22Rv1 (cell line): ENCODE data around the gene DMAC2.

Experiments
- ZFX ChIP-seq: fragments of 450-650 bp; IDR thresholded peaks from 2 replicates; pipeline ENCODE4 v1.6.1; 2017; ENCODE audit warnings: antibody characterized with exemption, borderline replicate concordance
- TF ChIP-seq, protein P1 (sequence below): fragments of 450-650 bp; IDR thresholded peaks from 2 replicates; pipeline ENCODE4 v1.5.1; 2017; ENCODE audit warnings: mild to moderate bottlenecking

DNA sequence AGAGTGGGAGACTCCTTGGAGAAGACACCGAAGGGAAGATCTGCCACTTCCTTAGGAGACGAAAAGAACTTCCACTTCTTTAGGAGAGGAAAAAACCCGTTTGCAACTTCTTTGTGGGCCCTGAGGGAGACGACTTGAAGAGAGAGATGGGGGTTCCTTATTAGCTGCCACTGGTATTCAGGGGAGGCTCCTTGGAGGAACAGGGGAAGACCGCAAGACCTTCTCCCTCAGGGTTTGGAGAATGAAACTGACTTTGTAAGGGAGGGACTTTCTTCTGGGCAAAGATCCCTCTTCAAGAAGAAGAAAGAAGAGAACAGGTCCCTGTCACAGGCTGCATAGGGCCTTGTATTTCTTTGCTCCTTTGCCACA is 41.7 kb downstream of the DMAC2 start:
- TF ChIP-seq, protein P1, sequence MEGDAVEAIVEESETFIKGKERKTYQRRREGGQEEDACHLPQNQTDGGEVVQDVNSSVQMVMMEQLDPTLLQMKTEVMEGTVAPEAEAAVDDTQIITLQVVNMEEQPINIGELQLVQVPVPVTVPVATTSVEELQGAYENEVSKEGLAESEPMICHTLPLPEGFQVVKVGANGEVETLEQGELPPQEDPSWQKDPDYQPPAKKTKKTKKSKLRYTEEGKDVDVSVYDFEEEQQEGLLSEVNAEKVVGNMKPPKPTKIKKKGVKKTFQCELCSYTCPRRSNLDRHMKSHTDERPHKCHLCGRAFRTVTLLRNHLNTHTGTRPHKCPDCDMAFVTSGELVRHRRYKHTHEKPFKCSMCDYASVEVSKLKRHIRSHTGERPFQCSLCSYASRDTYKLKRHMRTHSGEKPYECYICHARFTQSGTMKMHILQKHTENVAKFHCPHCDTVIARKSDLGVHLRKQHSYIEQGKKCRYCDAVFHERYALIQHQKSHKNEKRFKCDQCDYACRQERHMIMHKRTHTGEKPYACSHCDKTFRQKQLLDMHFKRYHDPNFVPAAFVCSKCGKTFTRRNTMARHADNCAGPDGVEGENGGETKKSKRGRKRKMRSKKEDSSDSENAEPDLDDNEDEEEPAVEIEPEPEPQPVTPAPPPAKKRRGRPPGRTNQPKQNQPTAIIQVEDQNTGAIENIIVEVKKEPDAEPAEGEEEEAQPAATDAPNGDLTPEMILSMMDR: no peak
- TF ChIP-seq ZFX: no peak
